GM12891 (cell line): ENCODE results near the gene CEP120.

Experiments
- DNase-seq: peaks from one replicate; pipeline ENCODE4 v3.0.0; 2011; ENCODE audit warnings: low spot score; ENCODE audit not compliant: insufficient read length
- FAIRE-seq: peaks from 2 replicates; lab custom pipeline; 2011; peaks lifted over from hg19 to GRCh38; lab: Jason Lieb, UNC
- PAX5 ChIP-seq: IDR thresholded peaks from 2 replicates; pipeline ENCODE4 v1.6.1; 2011; ENCODE audit warnings: low read length, moderate library complexity, mild to moderate bottlenecking; ENCODE audit not compliant: insufficient read depth, severe bottlenecking
- POLR2A ChIP-seq: IDR thresholded peaks from 2 replicates; pipeline ENCODE4 v1.6.1; 2011; ENCODE audit warnings: low read depth, low read length, control low read depth
- POLR2AphosphoS5 ChIP-seq: IDR thresholded peaks from 2 replicates; pipeline ENCODE4 v1.6.1; 2011; ENCODE audit warnings: low read depth, low read length, control low read depth
- POU2F2 ChIP-seq: IDR thresholded peaks from 2 replicates; pipeline ENCODE4 v1.6.1; 2011; ENCODE audit warnings: low read depth, mild to moderate bottlenecking, control low read depth, low read length, moderate library complexity
- SPI1 ChIP-seq: IDR thresholded peaks from 2 replicates; pipeline ENCODE4 v1.6.1; 2011; ENCODE audit warnings: low read depth, low read length, control low read depth
- TAF1 ChIP-seq: IDR thresholded peaks from 2 replicates; pipeline ENCODE4 v1.6.1; 2011; ENCODE audit warnings: low read depth, low read length, control low read depth

Gene CEP120

DNA sequence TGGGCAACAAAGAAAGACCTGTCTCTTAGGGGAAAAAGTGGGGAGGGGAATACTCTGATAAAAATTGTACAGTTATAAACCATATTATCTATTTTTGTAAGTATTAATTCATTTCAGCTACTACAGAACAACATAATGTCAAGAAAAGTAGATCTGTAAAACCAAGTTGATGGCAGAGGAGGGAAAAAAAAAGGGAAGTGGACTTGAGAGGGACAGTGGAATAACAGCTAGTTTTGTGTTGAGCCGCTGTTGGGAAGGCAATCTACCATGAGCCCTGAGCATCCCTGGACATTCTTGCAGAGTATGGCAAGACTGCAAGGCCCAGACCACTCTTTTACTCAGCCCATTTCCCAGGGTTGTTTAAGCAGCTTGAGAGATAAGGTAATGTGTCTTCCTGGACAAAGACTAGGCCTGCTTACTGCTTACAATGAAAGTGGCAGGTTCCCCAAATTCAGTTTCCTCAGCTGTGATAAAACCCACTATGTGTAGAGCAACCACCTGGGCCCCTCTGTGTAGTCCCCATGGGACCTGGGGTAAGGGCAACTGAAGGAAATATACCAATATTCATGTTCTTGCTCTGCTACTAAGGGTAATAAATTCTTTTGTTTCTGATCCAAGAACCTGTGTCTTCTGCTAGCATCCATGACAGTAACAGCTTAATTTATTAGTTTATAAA is 25.0 kb downstream of the CEP120 start:
- TF ChIP-seq SPI1 (peak; percentile 70), POU2F2 (no peak)
- FAIRE-seq = no peak

DNA sequence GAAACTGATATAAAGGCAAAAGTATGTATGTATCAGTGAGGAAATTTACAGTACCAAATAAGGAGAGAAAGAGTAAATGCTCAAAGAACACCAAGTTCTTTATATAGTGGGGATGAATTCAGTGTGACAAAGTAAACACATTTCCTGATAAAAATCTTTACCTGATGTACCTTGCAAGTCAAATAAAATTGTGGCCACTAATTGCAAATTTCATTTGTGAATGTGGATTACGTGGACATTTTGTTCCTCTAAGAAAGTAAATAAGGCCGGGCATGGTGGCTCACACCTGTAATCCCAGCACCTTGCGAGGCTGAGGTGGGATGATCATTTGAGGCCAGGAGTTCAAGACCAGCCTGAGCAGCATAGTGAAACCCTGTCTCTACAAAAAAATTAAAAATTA is 25.7 kb downstream of the CEP120 start:
- TF ChIP-seq PAX5 (no peak), POLR2A (no peak), POU2F2 (no peak), POLR2AphosphoS5 (no peak), TAF1 (no peak), SPI1 (no peak)
- DNase-seq (no peak), FAIRE-seq (no peak)

More for the DNA sequence above, 25.0 kb downstream of the CEP120 start:
- no peak for DNase-seq

DNA sequence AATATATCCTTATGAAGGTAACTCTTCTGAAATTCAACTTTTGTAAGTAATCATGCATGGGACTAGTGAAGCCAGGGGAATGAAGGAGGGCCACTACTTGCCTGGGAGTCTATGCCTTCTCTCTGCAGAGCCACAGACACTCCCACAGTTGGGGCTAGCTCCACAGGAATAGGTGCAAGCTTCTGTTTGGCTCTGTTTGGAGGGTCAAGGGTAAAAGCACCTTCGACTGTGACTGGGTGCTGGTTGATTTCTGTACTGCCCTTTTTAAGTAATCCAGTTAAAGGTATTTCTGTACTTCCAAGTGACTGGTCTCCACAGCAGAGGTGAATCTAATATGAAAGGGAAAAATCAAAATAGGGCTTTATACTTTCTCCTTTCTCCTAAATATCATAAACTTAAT is 32.2 kb downstream of the CEP120 start:
- DNase-seq (no peak), FAIRE-seq (no peak)
- TF ChIP-seq POLR2A (no peak), PAX5 (no peak)

DNA sequence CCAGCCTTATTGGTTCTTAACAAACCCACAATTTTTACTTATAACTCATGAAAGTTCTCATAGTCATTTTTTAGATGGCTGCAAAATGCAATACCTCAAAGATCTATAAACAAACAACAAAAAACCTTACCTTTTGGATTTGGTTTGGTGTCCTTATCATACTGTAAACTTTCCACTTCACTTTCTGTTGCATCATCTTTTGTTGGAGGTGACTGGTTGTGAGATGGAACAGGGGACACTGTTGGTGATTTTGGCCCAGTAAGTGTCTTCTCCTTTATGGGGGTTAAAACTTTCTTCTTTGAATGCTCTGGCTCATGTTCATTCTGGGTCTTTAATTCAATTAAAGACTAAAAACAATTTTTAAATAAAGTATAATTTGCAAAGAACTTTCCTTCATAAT is 33.4 kb downstream of the CEP120 start:
- FAIRE-seq = no peak
- DNase-seq = no peak
- TF ChIP-seq POLR2AphosphoS5 = no peak
- TF ChIP-seq PAX5 = no peak
- no peak for TF ChIP-seq POLR2A
- TF ChIP-seq POU2F2 = no peak
- no peak for TF ChIP-seq SPI1
- no peak for TF ChIP-seq TAF1

DNA sequence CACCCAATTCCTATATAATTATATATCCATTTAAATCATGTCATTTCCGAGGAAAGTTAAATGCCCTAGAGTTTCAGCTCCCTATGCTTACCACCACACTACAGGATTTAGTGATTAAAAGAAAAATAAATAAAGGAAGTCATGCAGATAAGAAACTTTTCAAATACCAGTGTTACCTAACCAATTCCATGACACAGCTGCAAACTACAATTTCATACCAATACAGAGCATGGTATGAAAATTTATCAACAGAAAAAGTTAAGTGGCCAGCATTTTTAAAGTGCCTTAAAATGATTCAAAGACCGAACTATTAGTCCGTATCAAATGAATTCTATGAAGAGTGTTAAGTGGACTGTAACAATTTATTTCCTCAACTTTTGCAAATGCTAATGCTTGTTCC is 35.9 kb downstream of the CEP120 start:
- no peak for TF ChIP-seq PAX5
- DNase-seq = no peak
- no peak for FAIRE-seq

DNA sequence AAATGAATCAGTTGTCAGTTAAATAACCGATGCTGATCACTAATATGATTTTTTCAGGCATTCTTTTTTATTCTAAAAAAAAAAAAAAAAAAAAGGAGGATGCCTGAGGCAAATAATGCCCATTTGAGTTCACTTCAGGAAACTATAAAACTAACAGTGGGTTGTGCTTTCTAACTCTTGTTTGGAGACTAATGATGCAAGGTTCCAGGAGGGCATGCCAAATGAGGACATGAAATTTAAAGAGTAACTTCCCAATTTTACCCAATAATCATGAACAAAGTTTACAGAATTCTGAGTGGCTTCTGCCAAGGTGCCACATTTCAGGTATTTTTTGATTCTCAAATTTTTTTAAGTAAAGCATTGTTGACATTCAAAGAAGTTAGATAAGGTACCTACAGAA is 41.0 kb downstream of the CEP120 start:
- TF ChIP-seq TAF1 (no peak), PAX5 (no peak), POLR2AphosphoS5 (no peak), POLR2A (no peak)
- DNase-seq (no peak), FAIRE-seq (no peak)

DNA sequence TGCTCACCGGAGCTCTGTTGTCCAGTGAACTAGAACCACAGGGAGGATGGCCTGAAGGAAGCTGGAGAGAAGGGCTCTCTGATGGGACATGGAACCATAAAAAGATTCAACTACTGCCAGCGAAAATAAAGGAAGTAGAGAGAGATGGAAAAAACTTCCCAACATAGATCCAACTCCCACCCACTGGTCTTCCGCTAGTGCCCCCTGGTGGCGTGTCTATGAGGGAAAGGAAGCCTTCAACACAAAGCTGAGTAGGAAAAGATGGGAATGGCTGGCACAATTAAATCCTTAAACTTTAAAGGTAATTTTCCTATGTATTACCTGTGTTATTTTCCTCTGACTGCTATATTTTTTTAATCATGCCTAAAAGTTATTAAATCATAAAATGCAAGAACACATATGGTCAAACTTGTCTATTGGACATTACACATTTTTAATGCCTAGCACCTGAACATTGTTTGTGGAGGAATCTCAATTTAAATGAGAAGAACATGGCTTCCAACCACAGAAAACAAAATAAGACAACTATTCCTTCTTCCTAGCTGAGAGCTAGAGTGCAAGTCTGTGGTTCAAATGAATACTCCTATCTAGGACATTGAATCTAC is 51.5 kb downstream of the CEP120 start:
- no peak for FAIRE-seq
- no peak for DNase-seq
- TF ChIP-seq POLR2A = no peak

DNA sequence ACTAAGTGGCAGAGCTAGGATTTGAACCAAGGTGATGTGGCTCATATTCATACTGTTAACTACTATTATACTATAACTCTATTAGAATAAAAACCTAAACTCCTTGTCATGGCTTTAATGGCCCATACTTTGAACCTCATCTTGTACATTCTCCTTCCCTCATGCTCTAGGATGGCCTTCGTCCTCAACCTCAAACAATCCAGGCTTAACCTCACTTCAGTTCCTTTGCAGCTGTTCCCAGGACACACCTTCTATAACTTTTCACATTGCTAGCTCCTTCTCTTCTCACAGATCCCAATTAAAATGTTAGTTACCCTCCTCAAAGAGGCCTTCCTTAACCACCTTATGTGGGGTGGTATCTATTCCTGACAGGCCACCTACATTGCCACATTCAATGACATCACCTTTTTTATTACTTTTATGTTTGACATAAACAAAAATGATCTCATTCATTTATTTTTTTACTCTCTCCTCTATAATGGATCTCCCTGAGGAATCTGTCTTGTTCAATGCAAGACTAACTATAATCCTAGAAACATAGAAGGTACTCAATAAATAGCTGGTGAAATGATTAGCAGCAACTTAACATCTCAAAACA is 53.7 kb downstream of the CEP120 start:
- TF ChIP-seq SPI1 (no peak), POLR2A (no peak)
- DNase-seq (no peak), FAIRE-seq (no peak)

DNA sequence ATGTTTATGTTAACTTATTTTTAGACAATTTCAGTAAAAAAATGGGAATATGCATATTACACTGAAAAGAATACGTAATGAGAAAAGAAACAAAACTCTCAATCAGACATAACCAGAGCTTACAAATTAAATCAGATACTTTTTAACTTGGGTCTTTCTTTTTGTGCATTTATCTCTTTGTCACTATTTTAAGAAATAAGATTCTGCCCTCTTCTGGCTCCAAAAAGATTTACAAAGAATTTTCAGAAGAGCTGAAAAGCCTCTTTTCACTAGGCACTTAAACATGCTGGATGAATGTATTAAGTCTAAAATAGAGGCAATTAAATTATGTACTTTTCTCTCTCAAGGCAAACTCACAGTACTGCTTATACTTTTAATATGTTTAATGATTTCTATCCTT is 55.5 kb downstream of the CEP120 start:
- TF ChIP-seq POLR2A = no peak
- no peak for TF ChIP-seq POLR2AphosphoS5
- TF ChIP-seq POU2F2 = no peak
- no peak for TF ChIP-seq TAF1
- TF ChIP-seq SPI1 = no peak
- no peak for TF ChIP-seq PAX5
- DNase-seq (no peak), FAIRE-seq (no peak)

DNA sequence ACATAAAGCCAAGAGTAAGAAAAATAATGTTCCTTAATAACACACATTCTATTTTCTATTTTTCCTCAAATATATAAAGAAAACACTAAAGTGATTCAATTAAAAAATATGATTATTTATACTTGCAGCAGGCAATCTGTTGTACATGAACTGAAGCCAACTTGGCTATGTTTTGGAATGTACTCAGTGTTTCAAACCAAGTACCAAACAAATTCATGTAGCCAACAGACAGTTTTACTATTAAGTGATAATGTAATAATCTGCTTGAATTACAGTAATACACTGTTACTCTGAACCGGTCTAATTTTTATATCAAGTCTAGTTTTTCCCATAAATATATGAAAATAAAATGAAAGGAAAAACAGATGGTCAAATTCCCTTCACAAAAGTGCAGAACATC is 58.0 kb downstream of the CEP120 start:
- DNase-seq = no peak
- FAIRE-seq = no peak
- TF ChIP-seq POU2F2 = no peak
- TF ChIP-seq POLR2A = no peak
- no peak for TF ChIP-seq SPI1
- no peak for TF ChIP-seq TAF1
- no peak for TF ChIP-seq PAX5
- TF ChIP-seq POLR2AphosphoS5 = no peak
